PC-9 (cell line): Measurements from ENCODE around the gene CCDC18. TPM values are rescaled to one million over a fixed set of nuclear protein-coding genes. Genes with fewer than 3 reads are reported as not detected.

Experiments
- BruUV-seq: library from RNA; stranded (reverse); fragments of 400-500 nt; replicated peaks from 2 replicates; lab custom pipeline; 2021; lab: Mats Ljungman, UMichigan
- CTCF ChIA-PET: fragments of 300-600 bp; sonication (Branson Sonifier 250); formaldehyde crosslinking; loops from one replicate; lab custom pipeline; 2022; ENCODE audit warnings: antibody characterized with exemption; lab: Charles Lee
- POLR2A ChIA-PET: fragments of 300-600 bp; sonication (Branson Sonifier 250); formaldehyde crosslinking; loops from one replicate; lab custom pipeline; 2022; ENCODE audit warnings: antibody characterized with exemption; ENCODE audit not compliant: unreplicated experiment; lab: Charles Lee
- DNase-seq, 2 experiments: peaks; one replicate each; pipeline versions ENCODE4 v3.0.0 to v3.0.0-alpha.2; 2015 to 2022; ENCODE audit warnings: mixed read lengths in 1 of 2
- H2AFZ ChIP-seq: fragments of 200-600 bp; sonication (generic); 2 replicates; pipeline ENCODE4 v1.8.1; 2017; ENCODE audit warnings: antibody characterized with exemption
- H3F3A ChIP-seq: fragments of 200-600 bp; sonication (generic); 2 replicates; pipeline ENCODE4 v1.8.1; 2017; ENCODE audit warnings: antibody characterized with exemption, mild to moderate bottlenecking, low read depth; ENCODE audit not compliant: insufficient read depth
- H3K27ac ChIP-seq: fragments of 200-600 bp; sonication (generic); 2 replicates; pipeline ENCODE4 v1.6.1; 2016; ENCODE audit warnings: mixed run types
- H3K27me3 ChIP-seq: fragments of 200-600 bp; sonication (generic); 2 replicates; pipeline ENCODE4 v1.6.1; 2016; ENCODE audit warnings: low read depth, mixed run types; ENCODE audit not compliant: insufficient read depth
- H3K36me3 ChIP-seq: fragments of 200-600 bp; sonication (generic); 2 replicates; pipeline ENCODE4 v1.6.1; 2016; ENCODE audit warnings: low read depth, mixed run types
- H3K4me1 ChIP-seq: fragments of 200-600 bp; sonication (generic); replicated peaks from 2 replicates; pipeline ENCODE4 v1.6.1; 2016; ENCODE audit warnings: mixed run types; ENCODE audit not compliant: insufficient read depth
- H3K4me2 ChIP-seq: fragments of 200-600 bp; sonication (generic); 2 replicates; pipeline ENCODE4 v1.6.1; 2017; ENCODE audit warnings: mixed run types
- H3K4me3 ChIP-seq: fragments of 200-600 bp; sonication (generic); 2 replicates; pipeline ENCODE4 v1.6.1; 2016; ENCODE audit warnings: mixed run types
- H3K79me2 ChIP-seq: fragments of 200-600 bp; sonication (generic); 2 replicates; pipeline ENCODE4 v1.6.1; 2017; ENCODE audit warnings: low read depth, mixed run types
- H3K9me2 ChIP-seq: fragments of 200-600 bp; sonication (generic); 2 replicates; pipeline ENCODE4 v1.8.1; 2017; ENCODE audit warnings: mild to moderate bottlenecking; ENCODE audit not compliant: insufficient read depth
- H3K9me3 ChIP-seq: fragments of 200-600 bp; sonication (generic); 2 replicates; pipeline ENCODE4 v1.8.1; 2016; ENCODE audit warnings: low read depth; ENCODE audit not compliant: insufficient read depth
- H4K20me1 ChIP-seq: fragments of 200-600 bp; sonication (generic); 2 replicates; pipeline ENCODE4 v1.8.1; 2017; ENCODE audit not compliant: insufficient read depth
- EZH2 ChIP-seq: fragments of 200-600 bp; sonication (generic); IDR thresholded peaks from 2 replicates; pipeline ENCODE4 v1.8.0; 2017; ENCODE audit warnings: antibody characterized with exemption, low read depth
- intact Hi-C: fragments of 100-400 bp; cut with micrococcal nuclease; formaldehyde crosslinking; loops from one replicate; pipeline ENCODE4 v1.10.0; 2022; ENCODE audit not compliant: unreplicated experiment
- total RNA-seq: library from RNA; stranded (reverse); gene quantifications from 2 replicates; pipeline ENCODE4 v1.2.3, GENCODE V29; 2021
- TF ChIP-seq, protein P1 (sequence below): fragments of 200-600 bp; sonication (generic); conservative IDR thresholded peaks from 2 replicates; pipeline ENCODE4 v1.6.1; 2017; ENCODE audit warnings: mixed run types, antibody characterized with exemption, mild to moderate bottlenecking, moderate library complexity

Gene CCDC18
- total RNA-seq, 1 experiment from 2014 or later: 15.4 TPM

DNA sequence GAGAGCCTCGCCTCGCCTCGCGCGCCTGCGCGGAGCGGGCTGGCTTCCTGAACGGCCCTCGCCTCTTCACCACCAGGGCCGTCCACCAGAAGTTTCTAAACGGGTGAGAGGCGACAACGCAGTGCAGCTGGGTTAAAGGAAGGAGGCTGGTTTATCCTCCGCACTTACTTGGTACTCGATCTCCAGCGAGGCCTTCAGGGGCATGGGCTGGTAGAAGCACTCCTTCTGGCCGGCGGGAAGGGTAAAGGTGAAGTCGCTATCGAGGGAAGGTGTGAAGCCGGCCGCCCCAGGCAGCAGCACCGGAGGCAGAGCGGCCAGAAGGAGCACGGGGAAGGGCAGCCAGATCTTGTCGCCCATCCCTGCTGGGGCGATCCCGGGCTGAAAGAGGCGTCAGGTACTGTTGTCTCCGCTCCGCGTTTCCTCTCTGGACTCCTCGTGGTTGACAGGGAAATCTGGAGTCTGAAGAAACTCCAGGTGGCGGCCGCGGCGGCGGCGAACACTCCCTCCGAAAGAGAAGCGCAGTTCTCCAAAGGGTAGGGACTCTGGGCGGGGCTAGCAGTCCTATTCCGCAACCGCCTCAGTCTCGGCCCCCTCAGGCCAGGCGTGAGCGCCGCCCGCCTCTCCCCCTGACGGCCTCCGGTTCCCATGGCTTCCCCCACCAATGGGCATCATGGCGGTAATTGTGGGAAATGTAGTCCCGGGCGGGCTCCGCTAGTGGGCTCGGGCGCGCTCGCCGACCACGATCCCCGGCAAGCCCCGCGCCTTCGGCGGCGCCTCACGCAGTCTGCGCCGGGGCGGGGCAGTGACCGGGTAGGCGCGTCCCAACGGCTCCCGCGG, 420 bp upstream of the CCDC18 start, which contains the start of gene TMED5:
Gene TMED5, minus strand, starts transcription at position 528 of the 837 bp plus-strand sequence. Its CDS starts 171 bp downstream, at position 357.
- peak within 1 kb of the TSS; percentile 98 for H3K27ac ChIP-seq
- POLR2A ChIA-PET: no interaction called here
- CTCF ChIA-PET: no interaction called here
- no peaks in the 10 kb centered on the region for H3K9me2 ChIP-seq
- no peaks in the 10 kb centered on the region for H3K9me3 ChIP-seq
- peak within 1 kb of the TSS; percentile 93 for H2AFZ ChIP-seq
- H3K36me3 ChIP-seq: peaks cover 14% of the 10 kb centered on the region
- peaks cover 23% of the 10 kb centered on the region for H3F3A ChIP-seq
- intact Hi-C loops: loop anchor here (1.0 to 2.0 kb wide), 2 partner anchors 101 to 437 kb away; partner anchors contain the start of gene MTF2
- H3K79me2 ChIP-seq: peaks cover 77% of the 10 kb centered on the region
- DNase-seq: peak; percentile 97 to 98
- TF ChIP-seq, protein P1, sequence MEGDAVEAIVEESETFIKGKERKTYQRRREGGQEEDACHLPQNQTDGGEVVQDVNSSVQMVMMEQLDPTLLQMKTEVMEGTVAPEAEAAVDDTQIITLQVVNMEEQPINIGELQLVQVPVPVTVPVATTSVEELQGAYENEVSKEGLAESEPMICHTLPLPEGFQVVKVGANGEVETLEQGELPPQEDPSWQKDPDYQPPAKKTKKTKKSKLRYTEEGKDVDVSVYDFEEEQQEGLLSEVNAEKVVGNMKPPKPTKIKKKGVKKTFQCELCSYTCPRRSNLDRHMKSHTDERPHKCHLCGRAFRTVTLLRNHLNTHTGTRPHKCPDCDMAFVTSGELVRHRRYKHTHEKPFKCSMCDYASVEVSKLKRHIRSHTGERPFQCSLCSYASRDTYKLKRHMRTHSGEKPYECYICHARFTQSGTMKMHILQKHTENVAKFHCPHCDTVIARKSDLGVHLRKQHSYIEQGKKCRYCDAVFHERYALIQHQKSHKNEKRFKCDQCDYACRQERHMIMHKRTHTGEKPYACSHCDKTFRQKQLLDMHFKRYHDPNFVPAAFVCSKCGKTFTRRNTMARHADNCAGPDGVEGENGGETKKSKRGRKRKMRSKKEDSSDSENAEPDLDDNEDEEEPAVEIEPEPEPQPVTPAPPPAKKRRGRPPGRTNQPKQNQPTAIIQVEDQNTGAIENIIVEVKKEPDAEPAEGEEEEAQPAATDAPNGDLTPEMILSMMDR: peak; percentile 38; the same call in 1 of the 2 replicates
- TF ChIP-seq EZH2: no peak
- peaks cover 51% of the 10 kb centered on the region for H3K4me1 ChIP-seq
- BruUV-seq: TSS peak; percentile 64
- H3K4me3 ChIP-seq: peak within 1 kb of the TSS; percentile 86
- H4K20me1 ChIP-seq: peaks cover 30% of the 10 kb centered on the region
- peak within 1 kb of the TSS; percentile 92 for H3K4me2 ChIP-seq
- H3K27me3 ChIP-seq: no peaks in the 10 kb centered on the region

DNA sequence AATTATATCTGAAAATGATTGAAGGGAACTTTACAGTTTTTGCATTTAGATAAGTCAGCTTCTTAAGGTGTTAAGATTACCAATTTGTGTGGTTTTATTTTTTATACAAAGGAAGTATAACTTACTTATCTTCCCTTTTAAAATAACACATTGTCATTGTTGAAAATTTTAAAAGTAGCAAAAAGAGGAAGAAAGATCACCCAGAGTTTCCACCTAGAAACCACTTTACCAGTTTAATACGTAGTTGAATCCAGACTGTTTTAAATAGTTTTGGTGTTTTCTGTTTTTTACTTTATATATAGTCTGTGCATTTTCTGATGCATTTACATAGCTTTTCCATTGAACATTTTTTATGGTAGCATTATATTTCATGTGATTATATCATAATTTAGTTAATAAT, 6.1 kb downstream of the CCDC18 start:
- DNase-seq: no peak
- H2AFZ ChIP-seq: no peak overlapping the region
- H3K4me3 ChIP-seq: no peak overlapping the region
- H3K9me3 ChIP-seq: no peaks in the 10 kb centered on the region
- no peaks in the 10 kb centered on the region for H3K9me2 ChIP-seq
- POLR2A ChIA-PET: no interaction called here
- no peak overlapping the region; the same call in 1 of the 2 replicates for H3K27ac ChIP-seq
- peaks cover 25% of the 10 kb centered on the region for H3K79me2 ChIP-seq
- H3F3A ChIP-seq: peaks cover 9% of the 10 kb centered on the region; the same call in 1 of the 2 replicates
- CTCF ChIA-PET: no interaction called here
- TF ChIP-seq, protein P1: no peak
- TF ChIP-seq EZH2: no peak
- H3K4me2 ChIP-seq: no peak overlapping the region
- no peaks in the 10 kb centered on the region; the same call in none of the 2 replicates for H4K20me1 ChIP-seq
- BruUV-seq: no TSS peak
- peaks cover 17% of the 10 kb centered on the region for H3K4me1 ChIP-seq
- peaks cover 25% of the 10 kb centered on the region for H3K36me3 ChIP-seq
- H3K27me3 ChIP-seq: no peaks in the 10 kb centered on the region
- intact Hi-C loops: no loop called here

DNA sequence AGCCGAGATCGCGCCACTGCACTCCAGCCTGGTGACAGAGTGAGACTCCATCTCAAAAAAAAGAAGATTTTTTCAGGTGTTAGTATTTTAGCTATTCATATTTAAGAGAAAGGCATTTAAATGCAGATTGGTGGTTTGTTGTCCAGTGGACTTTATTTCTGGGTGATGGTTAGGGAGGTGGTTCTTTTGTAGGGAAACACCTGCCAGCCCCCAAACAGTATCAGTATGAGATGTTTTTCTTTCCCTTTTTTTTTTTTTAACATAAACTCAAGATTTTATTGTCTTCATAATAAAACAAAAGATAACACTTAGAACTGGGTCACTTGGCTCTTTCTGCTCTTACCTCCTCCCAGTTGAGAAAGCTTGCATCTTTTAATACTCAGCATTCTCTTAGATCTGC, 9.9 kb downstream of the CCDC18 start:
- H3K27ac ChIP-seq: no peak overlapping the region
- no peaks in the 10 kb centered on the region for H3K4me1 ChIP-seq
- no peak overlapping the region for H3K4me3 ChIP-seq
- intact Hi-C loops: no loop called here
- no peaks in the 10 kb centered on the region for H3K79me2 ChIP-seq
- TF ChIP-seq, protein P1: no peak
- no peak for TF ChIP-seq EZH2
- no peaks in the 10 kb centered on the region for H3K9me3 ChIP-seq
- H3K36me3 ChIP-seq: peaks cover 47% of the 10 kb centered on the region
- no peak overlapping the region for H3K4me2 ChIP-seq
- H4K20me1 ChIP-seq: no peaks in the 10 kb centered on the region; the same call in 1 of the 2 replicates
- CTCF ChIA-PET: no interaction called here
- no peak for DNase-seq
- 0 out of 2 replicates have a peak, but pooled peaks cover 9% of the 10 kb centered on the region for H3F3A ChIP-seq
- H2AFZ ChIP-seq: no peak overlapping the region
- POLR2A ChIA-PET: interaction anchor here (0.6 kb wide), 1 partner anchor 386 kb away, joined by 5 read pairs; no protein-coding TSS in a partner anchor
- no peaks in the 10 kb centered on the region for H3K27me3 ChIP-seq
- BruUV-seq: no TSS peak
- 0 out of 2 replicates have a peak, but pooled peaks cover 4% of the 10 kb centered on the region for H3K9me2 ChIP-seq
